Smooth muscle cell (in vitro differentiated cells): Measurements from ENCODE around the gene PCDH9. TPM values are rescaled to one million over a fixed set of nuclear protein-coding genes. Genes with fewer than 3 reads are reported as not detected.

Source experiments
- DNase-seq: peaks from one replicate; lab custom pipeline; 2025; ENCODE audit not compliant: unreplicated experiment; lab: John Stamatoyannopoulos, UW
- H2AFZ ChIP-seq: fragments of 200-600 bp; sonication (generic); 2 replicates; pipeline ENCODE4 v1.6.0; 2016; ENCODE audit warnings: antibody characterized with exemption, low read depth, mild to moderate bottlenecking
- H3F3A ChIP-seq: fragments of 200-600 bp; sonication (generic); 2 replicates; pipeline ENCODE4 v1.6.0; 2017; ENCODE audit warnings: antibody characterized with exemption, low read depth
- H3K27ac ChIP-seq: fragments of 200-600 bp; sonication (generic); 2 replicates; pipeline ENCODE4 v1.5.1; 2016; ENCODE audit warnings: low read depth, mild to moderate bottlenecking
- H3K27me3 ChIP-seq: fragments of 200-600 bp; sonication (generic); 2 replicates; pipeline ENCODE4 v1.6.1; 2016; ENCODE audit warnings: low read depth, mild to moderate bottlenecking
- H3K36me3 ChIP-seq: fragments of 200-600 bp; sonication (generic); 2 replicates; pipeline ENCODE4 v1.5.1; 2016; ENCODE audit warnings: low read depth
- H3K4me1 ChIP-seq: fragments of 200-600 bp; sonication (generic); 2 replicates; pipeline ENCODE4 v1.5.1; 2016; ENCODE audit warnings: low read depth
- H3K4me2 ChIP-seq: fragments of 200-600 bp; sonication (generic); 2 replicates; pipeline ENCODE4 v1.6.0; 2016; ENCODE audit warnings: mild to moderate bottlenecking
- H3K4me3 ChIP-seq: fragments of 200-600 bp; sonication (generic); 2 replicates; pipeline ENCODE4 v1.5.1; 2016; ENCODE audit warnings: mild to moderate bottlenecking
- H3K79me2 ChIP-seq: fragments of 200-600 bp; sonication (generic); 2 replicates; pipeline ENCODE4 v1.6.0; 2016; ENCODE audit warnings: low read depth, mild to moderate bottlenecking
- H3K9ac ChIP-seq: fragments of 200-600 bp; sonication (generic); 2 replicates; pipeline ENCODE4 v1.6.0; 2016; ENCODE audit warnings: low read depth
- H3K9me3 ChIP-seq: fragments of 200-600 bp; sonication (generic); replicated peaks from 2 replicates; pipeline ENCODE4 v1.5.1; 2016; ENCODE audit warnings: low read depth
- H4K20me1 ChIP-seq: fragments of 200-600 bp; sonication (generic); 2 replicates; pipeline ENCODE4 v1.6.0; 2016; ENCODE audit warnings: low read depth
- CTCF ChIP-seq: fragments of 200-600 bp; sonication (generic); IDR thresholded peaks from 2 replicates; pipeline ENCODE4 v1.5.1; 2017; ENCODE audit warnings: borderline replicate concordance, mild to moderate bottlenecking, antibody characterized with exemption; ENCODE audit not compliant: insufficient read depth, poor library complexity, severe bottlenecking
- WGBS: methylation state at CpG from one replicate; pipeline ENCODE4 v1.1.7; 2016; ENCODE audit warnings: low lambda C conversion rate; 5-methylcytosine and 5-hydroxymethylcytosine counted together
- polyA plus RNA-seq: library from polyadenylated mRNA; unstranded; fragments of >200 nt; fragmentation: Nextera tagmentation; extraction: Ambion mirVana; gene quantifications from 2 replicates; pipeline ENCODE4 v1.2.1, GENCODE V29; 2016
- total RNA-seq: library from RNA; depleted of rRNA; stranded (reverse); fragments of >200 nt; gene quantifications from 2 replicates; pipeline ENCODE4 v1.2.3, GENCODE V29; 2014

The PCDH9 gene
- total and polyA plus RNA-seq, 2 experiments from 2014 or later = 0.65 to 1.9 TPM

DNA sequence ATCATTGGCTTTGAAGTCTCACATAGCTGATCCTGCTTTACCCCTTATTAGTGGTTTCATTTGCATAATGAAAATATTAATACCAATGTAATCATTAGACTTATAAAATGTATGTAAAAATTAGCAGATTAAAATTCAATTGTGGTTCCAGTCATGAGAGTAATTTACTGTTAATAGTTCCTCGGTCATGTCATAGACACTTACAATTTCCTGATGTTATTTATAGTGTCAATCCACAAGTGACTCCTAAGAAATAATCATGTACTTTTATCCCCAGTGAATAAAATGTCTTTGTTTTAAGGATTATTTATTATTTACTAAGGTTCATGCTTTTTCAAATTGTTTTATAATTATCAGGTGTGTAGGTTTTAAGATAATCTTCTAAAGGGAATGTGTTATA is 138.5 kb downstream of the PCDH9 start:
- Histone ChIP-seq H3K9ac (no peak overlapping the region), H3K9me3 (no peaks in the 10 kb centered on the region), H3K27ac (no peak overlapping the region), H3K36me3 (no peaks in the 10 kb centered on the region), H3F3A (no peaks in the 10 kb centered on the region), H2AFZ (no peak overlapping the region), H3K4me2 (no peak overlapping the region), H4K20me1 (no peaks in the 10 kb centered on the region), H3K4me3 (no peak overlapping the region), H3K27me3 (no peaks in the 10 kb centered on the region), H3K4me1 (no peaks in the 10 kb centered on the region), H3K79me2 (no peaks in the 10 kb centered on the region)
- no peak for TF ChIP-seq CTCF
- 93% methylated on average over 1 of the region's 1 CpG for WGBS
- no peak for DNase-seq

- Histone ChIP-seq H3K4me2 (no peak overlapping the region), H3K36me3 (no peaks in the 10 kb centered on the region), H4K20me1 (no peaks in the 10 kb centered on the region), H3K27ac (no peak overlapping the region), H3K79me2 (no peaks in the 10 kb centered on the region), H3K4me3 (no peak overlapping the region), H3K4me1 (no peaks in the 10 kb centered on the region), H3K9ac (no peak overlapping the region), H3K27me3 (no peaks in the 10 kb centered on the region), H2AFZ (no peak overlapping the region), H3K9me3 (no peaks in the 10 kb centered on the region), H3F3A (no peaks in the 10 kb centered on the region)
- no peak for DNase-seq
- no peak for TF ChIP-seq CTCF
- 83% methylated on average over 2 of the region's 2 CpGs for WGBS
These were observed 139.3 kb downstream of the PCDH9 start for GRCh38 chr13:67090856-67091255.

DNA sequence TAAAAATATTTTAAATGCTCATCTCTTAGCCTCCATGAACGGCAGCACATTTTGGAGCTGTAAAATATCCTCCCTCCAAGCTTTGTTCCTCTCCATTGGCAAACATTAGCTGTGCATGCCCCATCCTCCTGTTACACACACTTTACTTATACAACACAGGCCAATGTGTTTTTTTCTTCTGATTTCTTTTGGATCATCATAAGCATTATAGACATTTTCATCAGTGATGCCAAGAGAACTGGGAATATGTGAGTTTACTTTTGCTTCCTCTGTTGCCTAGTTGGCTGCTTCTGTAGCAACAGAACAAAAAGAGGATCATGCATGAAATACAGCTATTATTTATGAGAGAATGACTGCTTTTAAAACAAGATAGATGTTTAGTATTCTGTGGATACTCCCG is 142.6 kb downstream of the PCDH9 start:
- no peaks in the 10 kb centered on the region for H3K4me1 ChIP-seq
- H3K4me3 ChIP-seq = no peak overlapping the region
- DNase-seq = no peak
- no peak overlapping the region for H2AFZ ChIP-seq
- H3K9me3 ChIP-seq = no peaks in the 10 kb centered on the region
- H3F3A ChIP-seq = no peaks in the 10 kb centered on the region
- no peak for TF ChIP-seq CTCF
- H3K79me2 ChIP-seq = no peaks in the 10 kb centered on the region
- H3K36me3 ChIP-seq = no peaks in the 10 kb centered on the region
- no peak overlapping the region for H3K4me2 ChIP-seq
- H4K20me1 ChIP-seq = no peaks in the 10 kb centered on the region
- WGBS = 91% methylated on average over 2 of the region's 2 CpGs
- H3K27ac ChIP-seq = no peak overlapping the region
- no peaks in the 10 kb centered on the region for H3K27me3 ChIP-seq
- no peak overlapping the region for H3K9ac ChIP-seq

DNA sequence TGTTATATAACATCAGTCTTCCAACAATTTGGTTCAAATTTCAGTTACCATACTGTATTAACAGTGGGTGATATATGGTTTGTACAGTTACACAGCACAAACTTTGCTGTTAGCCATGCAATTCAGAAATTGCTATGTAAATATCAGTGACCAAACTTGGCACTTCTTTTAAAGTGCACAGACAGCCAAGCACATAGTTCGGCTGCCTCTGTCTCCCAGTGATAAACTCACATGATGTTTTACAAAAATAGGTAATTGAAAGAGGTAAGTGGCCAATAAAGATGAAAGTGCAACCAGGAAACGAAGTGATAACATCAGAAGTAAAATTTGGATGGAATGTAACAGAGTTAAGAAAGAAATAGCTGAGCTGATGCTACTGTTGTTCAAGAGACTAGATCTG is 143.9 kb downstream of the PCDH9 start:
- no peak for TF ChIP-seq CTCF

More for the DNA sequence above, 143.9 kb downstream of the PCDH9 start:
- no peaks in the 10 kb centered on the region for H3F3A ChIP-seq
- no peak overlapping the region for H2AFZ ChIP-seq
- DNase-seq = no peak
- H3K4me2 ChIP-seq = no peak overlapping the region
- H3K4me3 ChIP-seq = no peak overlapping the region
- no peaks in the 10 kb centered on the region for H4K20me1 ChIP-seq
- H3K4me1 ChIP-seq = no peaks in the 10 kb centered on the region
- H3K36me3 ChIP-seq = no peaks in the 10 kb centered on the region
- no peaks in the 10 kb centered on the region for H3K9me3 ChIP-seq
- H3K79me2 ChIP-seq = no peaks in the 10 kb centered on the region
- no peak overlapping the region for H3K27ac ChIP-seq
- H3K27me3 ChIP-seq = no peaks in the 10 kb centered on the region
- WGBS = 42% methylated on average over 2 of the region's 2 CpGs
- no peak overlapping the region for H3K9ac ChIP-seq
